SU-DHL-6 (cell line): ENCODE measurements around the gene HSF2BP.
"Not testable (repeated sequence)": the region's sequence is repeated elsewhere in the genome, so short reads cannot be mapped to it uniquely, and the experiment has no call there.

Experiments
- H2AFZ ChIP-seq: fragments of 200-600 bp; sonication (generic); 2 replicates; pipeline ENCODE4 v1.6.1; 2014; ENCODE audit warnings: low read depth, mild to moderate bottlenecking, moderate library complexity, mixed read lengths, antibody characterized with exemption, low read length; ENCODE audit not compliant: severe bottlenecking
- H3F3A ChIP-seq: fragments of 200-600 bp; shearing (Covaris generic); 2 replicates; pipeline ENCODE4 v1.6.0; 2016; ENCODE audit warnings: antibody characterized with exemption, mild to moderate bottlenecking; ENCODE audit not compliant: insufficient read depth
- H3K27ac ChIP-seq: fragments of 200-600 bp; sonication (generic); 2 replicates; pipeline ENCODE4 v1.5.1; 2016; ENCODE audit warnings: low read depth, mild to moderate bottlenecking, low read length, moderate library complexity, mixed read lengths
- H3K27me3 ChIP-seq: fragments of 200-600 bp; sonication (generic), shearing (Covaris generic); 2 replicates; pipeline ENCODE4 v1.6.0; 2014; ENCODE audit warnings: mild to moderate bottlenecking, low read length
- H3K36me3 ChIP-seq: fragments of 200-600 bp; sonication (generic); 2 replicates; pipeline ENCODE4 v1.6.1; 2014; ENCODE audit warnings: mild to moderate bottlenecking, low read length, mixed read lengths
- H3K4me2 ChIP-seq: fragments of 300-600, 200-600 bp; shearing (Covaris generic), sonication (generic); 2 replicates; pipeline ENCODE4 v1.6.0; 2014; ENCODE audit warnings: low read length, low read depth, mild to moderate bottlenecking; ENCODE audit not compliant: poor library complexity, severe bottlenecking
- H3K4me3 ChIP-seq: fragments of 200-600 bp; sonication (generic); 2 replicates; pipeline ENCODE4 v1.5.1; 2014; ENCODE audit warnings: antibody characterized with exemption, low read length, mild to moderate bottlenecking, mixed read lengths; ENCODE audit not compliant: insufficient read depth, poor library complexity, severe bottlenecking
- H3K79me2 ChIP-seq: fragments of 200-600 bp; sonication (generic); 2 replicates; pipeline ENCODE4 v1.6.1; 2014; ENCODE audit warnings: mild to moderate bottlenecking, low read length, moderate library complexity; ENCODE audit not compliant: insufficient read depth
- H3K9ac ChIP-seq: fragments of 200-600 bp; sonication (generic); 2 replicates; pipeline ENCODE4 v1.7.0; 2014; ENCODE audit warnings: mild to moderate bottlenecking, low read length
- H3K9me2 ChIP-seq: fragments of 200-600 bp; sonication (generic); replicated peaks from 2 replicates; pipeline ENCODE4 v1.6.1; 2014; ENCODE audit warnings: low read length; ENCODE audit not compliant: insufficient read depth
- H3K9me3 ChIP-seq: fragments of 200-600 bp; sonication (generic); 2 replicates; pipeline ENCODE4 v1.6.1; 2014; ENCODE audit warnings: low read length, mixed read lengths; ENCODE audit not compliant: insufficient read depth
- H4K20me1 ChIP-seq: fragments of 200-600 bp; sonication (generic); 2 replicates; pipeline ENCODE4 v1.6.1; 2014; ENCODE audit warnings: low read depth, mild to moderate bottlenecking, antibody characterized with exemption, low read length, moderate library complexity, mixed read lengths

Gene HSF2BP

DNA sequence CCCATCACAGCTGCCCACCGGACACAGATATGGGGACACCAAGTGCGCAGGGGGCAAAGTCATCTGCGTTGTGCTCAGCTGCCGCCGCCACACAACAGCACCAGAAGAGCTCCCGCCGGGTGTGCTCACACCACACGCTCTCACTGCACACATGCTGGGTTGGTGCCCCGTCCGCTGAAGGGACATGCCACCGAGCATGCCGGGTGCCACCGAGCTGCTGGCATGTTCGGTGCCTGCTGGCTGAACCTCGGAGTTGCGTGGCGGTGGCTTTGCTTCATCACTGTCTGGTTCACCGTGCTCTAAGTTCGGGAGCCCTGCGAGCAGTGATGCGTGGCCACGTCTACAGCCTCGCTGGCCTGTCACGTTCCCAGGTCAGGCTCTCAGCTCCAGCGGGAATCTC, 174.3 kb downstream of the HSF2BP start:
- H3K27ac ChIP-seq, H2AFZ ChIP-seq, H3K9me2 ChIP-seq, H3K4me3 ChIP-seq, H3K4me2 ChIP-seq, H3K9me3 ChIP-seq, H3K27me3 ChIP-seq, H3K9ac ChIP-seq, H4K20me1 ChIP-seq, H3K36me3 ChIP-seq, H3F3A ChIP-seq, H3K79me2 ChIP-seq: not testable (repeated sequence)

GRCh38 chr21:43479197-43479596, 180.1 kb downstream of the HSF2BP start:
- H3K9me2 ChIP-seq, H3K79me2 ChIP-seq, H2AFZ ChIP-seq, H3K27me3 ChIP-seq, H3K4me3 ChIP-seq, H4K20me1 ChIP-seq, H3K36me3 ChIP-seq, H3K9ac ChIP-seq, H3K4me2 ChIP-seq, H3F3A ChIP-seq, H3K27ac ChIP-seq, H3K9me3 ChIP-seq: not testable (repeated sequence)
